Psoas muscle (tissue), 8 donors: ENCODE results near the gene GCM1. TPM values are rescaled to one million over a fixed set of nuclear protein-coding genes. Genes with fewer than 3 reads are reported as not detected.
"Not testable (repeated sequence)": the region's sequence is repeated elsewhere in the genome, so short reads cannot be mapped to it uniquely, and the experiment has no call there.

Experiments used
- ATAC-seq, 4 donors: fragments of 200-7000 bp; cut with Tn5 transposase; one replicate each; pipeline ENCODE4 v1.9.1; 2020; ENCODE audit warnings: moderate library complexity in 3 of 4, mild to moderate bottlenecking in 2 of 4
- DNase-seq, 2 donors: peaks; one replicate each; pipeline ENCODE4 v3.0.0-alpha.2; 2020
- H3K27ac ChIP-seq: fragments of 200-600 bp; one replicate; pipeline ENCODE4 v1.8.0; 2022
- H3K27me3 ChIP-seq, 3 donors: fragments of 200-600 bp in 1 of 3; one replicate each; pipeline versions ENCODE4 v1.6.1 to v1.8.0; 2013 to 2022; ENCODE audit warnings: low read length in 2 of 3, mild to moderate bottlenecking in 2 of 3, moderate library complexity in 1 of 3; ENCODE audit not compliant: insufficient read depth in 3 of 3
- H3K36me3 ChIP-seq, 2 donors: fragments of 200-600 bp in 1 of 2; one replicate each; pipeline versions ENCODE4 v1.6.1 to v1.8.0; 2013 to 2022; ENCODE audit warnings: low read depth in 1 of 2, mild to moderate bottlenecking in 1 of 2, moderate library complexity in 1 of 2; ENCODE audit not compliant: insufficient read depth in 1 of 2
- H3K4me1 ChIP-seq: fragments of 200-600 bp; one replicate; pipeline ENCODE4 v1.8.0; 2022
- H3K4me3 ChIP-seq: fragments of 200-600 bp; one replicate; pipeline ENCODE4 v1.8.0; 2022; ENCODE audit warnings: mild to moderate bottlenecking
- H3K9me3 ChIP-seq: fragments of 200-600 bp; one replicate; pipeline ENCODE4 v1.8.0; 2022
- CTCF ChIP-seq: fragments of 200-600 bp; IDR thresholded peaks from one replicate; pipeline ENCODE4 v1.8.0; 2022; ENCODE audit warnings: antibody characterized with exemption
- WGBS, 3 donors: extraction: QIAGEN DNeasy Blood & Tissue Kit; methylation state at CpG; one replicate each; pipeline versions ENCODE4 v1.1.6 to v1.1.7; 2013; 5-methylcytosine and 5-hydroxymethylcytosine counted together
- intact Hi-C, 2 donors: fragments of 100-400 bp; cut with DNase I; formaldehyde crosslinking; loops; one replicate each; pipeline versions ENCODE4 v1.11.0 to v1.14.2; 2022
- polyA plus RNA-seq, 3 donors: library from polyadenylated mRNA; stranded (reverse); fragments of 200-250 nt; gene quantifications; one replicate each; pipeline ENCODE4 v1.2.3, GENCODE V29; 2013
- total RNA-seq, 4 donors: library from RNA; stranded (reverse); fragmentation: NEBNext Ultra II Directional in 2 of 4; extraction: Animal tissue kit (Norgen Biotek cat#: 25700) in 2 of 4; gene quantifications; one replicate each; pipeline versions ENCODE4 v1.2.1 to v1.2.4, GENCODE V29; 2021 to 2023
- donor health status: healthy with polysubstance abuse.
- donor health status: DM: no; HTN: no; CAD: no; lungs with moderate emphysema.
- donor health status: Bipolar disorder and iron deficiency.
- donor health status: healthy.
- donor health status: DM: yes; HTN: yes; CAD: no.
- donor health status: DM: no; HTN: no; CAD: no.
- donor health status: DM: no; HTN: no; CAD: no.
- donor health status: DM: yes; HTN: yes; CAD: no.

GCM1 gene
- total and polyA plus RNA-seq, 7 donors: not detected

GRCh38 chr6:53159558-53159957, 10.9 kb upstream of the GCM1 start:
- no peak overlapping the region for H3K4me3 ChIP-seq
- TF ChIP-seq CTCF: no peak
- WGBS, 3 donors: 33 to 49% (median 39%) methylated on average over 2 of the region's 2 CpGs
- intact Hi-C loops: no loop called here
- peaks cover 0 to 3% (median 0%) of the 10 kb centered on the region in 3 donors for H3K27me3 ChIP-seq
- no peaks in the 10 kb centered on the region for H3K36me3 ChIP-seq
- no peak for ATAC-seq
- H3K9me3 ChIP-seq: peaks cover 5% of the 10 kb centered on the region
- H3K4me1 ChIP-seq: no peaks in the 10 kb centered on the region
- DNase-seq: no peak
- H3K27ac ChIP-seq: no peak overlapping the region

GRCh38 chr6:53158076-53158475, 9.4 kb upstream of the GCM1 start:
- 89 to 93% (median 92%) methylated on average over 6 of the region's 6 CpGs for WGBS, 3 donors
- H3K27ac ChIP-seq, H3K4me1 ChIP-seq, H3K36me3 ChIP-seq, H3K9me3 ChIP-seq, DNase-seq, intact Hi-C loops, ATAC-seq, H3K27me3 ChIP-seq, H3K4me3 ChIP-seq: not testable (repeated sequence)

DNA sequence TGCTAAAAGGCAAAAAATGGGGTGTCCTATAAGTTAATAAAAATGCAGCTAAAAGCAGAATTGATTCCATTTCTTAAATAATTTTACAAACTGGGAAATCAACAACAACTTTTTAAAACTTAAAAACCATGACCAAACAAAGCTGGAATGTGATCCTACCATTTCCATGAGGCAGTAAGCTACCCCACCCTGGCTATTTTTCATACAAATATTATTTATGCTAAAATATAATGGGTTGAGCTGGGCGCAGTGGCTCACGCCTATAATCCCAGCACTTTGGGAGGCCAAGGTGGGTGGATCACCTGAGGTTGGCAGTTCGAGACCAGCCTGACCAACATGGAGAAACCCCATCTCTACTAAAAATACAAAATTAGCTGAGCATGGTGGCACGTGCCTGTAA, 6.6 kb upstream of the GCM1 start:
- H3K9me3 ChIP-seq: not testable (repeated sequence)

GRCh38 chr6:53154794-53155193, 6.2 kb upstream of the GCM1 start:
- Histone ChIP-seq H3K4me1 (no peaks in the 10 kb centered on the region), H3K36me3 (no peaks in the 10 kb centered on the region), H3K4me3 (no peak overlapping the region), H3K27ac (no peak overlapping the region), H3K9me3 (no peaks in the 10 kb centered on the region), H3K27me3 (peaks cover 0 to 3% (median 3%) of the 10 kb centered on the region in 3 donors)
- 81 to 83% (median 82%) methylated on average over 2 of the region's 2 CpGs for WGBS, 3 donors
- intact Hi-C loops: no loop called here
- DNase-seq (no peak), ATAC-seq (no peak)
- TF ChIP-seq CTCF: no peak

More for the DNA sequence above, 6.6 kb upstream of the GCM1 start:
- DNase-seq, H3K4me1 ChIP-seq, ATAC-seq, intact Hi-C loops, H3K4me3 ChIP-seq, H3K36me3 ChIP-seq, H3K27me3 ChIP-seq, H3K27ac ChIP-seq: not testable (repeated sequence)
- WGBS, 3 donors: 85 to 91% (median 90%) methylated on average over 4 of the region's 4 CpGs

DNA sequence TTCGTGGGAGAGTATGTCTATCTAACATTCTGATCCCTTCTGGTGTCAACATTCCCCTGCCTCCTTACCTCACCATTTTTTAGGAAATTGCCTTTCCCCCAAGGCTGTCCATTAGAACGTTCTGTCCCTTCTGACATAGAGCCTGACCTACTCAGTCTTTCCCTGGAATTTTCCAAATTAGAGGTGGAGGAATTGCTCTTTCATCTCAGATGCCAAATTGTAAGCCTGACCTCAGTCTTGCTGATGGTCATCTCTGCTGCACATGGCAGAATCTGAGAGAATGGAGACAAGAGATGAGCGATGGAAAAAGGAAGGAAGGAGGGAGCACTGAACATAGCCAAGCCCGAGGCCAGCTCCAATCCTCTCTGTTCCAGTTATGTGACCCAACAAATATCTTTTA, 5.4 kb upstream of the GCM1 start:
- no peak overlapping the region for H3K4me3 ChIP-seq
- no peak for TF ChIP-seq CTCF
- no peaks in the 10 kb centered on the region for H3K36me3 ChIP-seq
- 67 to 79% (median 73%) methylated on average over 4 of the region's 4 CpGs for WGBS, 3 donors
- H3K27me3 ChIP-seq: peaks cover 0 to 3% (median 3%) of the 10 kb centered on the region in 3 donors
- ATAC-seq: no peak
- no peak for DNase-seq
- intact Hi-C loops: no loop called here
- no peaks in the 10 kb centered on the region for H3K4me1 ChIP-seq
- no peaks in the 10 kb centered on the region for H3K9me3 ChIP-seq
- H3K27ac ChIP-seq: no peak overlapping the region

GRCh38 chr6:53152576-53152975, 3.9 kb upstream of the GCM1 start:
- H3K27ac ChIP-seq: no peak overlapping the region
- intact Hi-C loops: no loop called here
- no peak for TF ChIP-seq CTCF
- 90 to 92% (median 91%) methylated on average over 2 of the region's 2 CpGs for WGBS, 3 donors
- H3K36me3 ChIP-seq: no peaks in the 10 kb centered on the region
- peaks cover 0 to 5% (median 3%) of the 10 kb centered on the region in 3 donors for H3K27me3 ChIP-seq
- H3K4me3 ChIP-seq: no peak overlapping the region
- DNase-seq: no peak
- no peak for ATAC-seq
- H3K4me1 ChIP-seq: no peaks in the 10 kb centered on the region
- H3K9me3 ChIP-seq: no peaks in the 10 kb centered on the region
